Limb (tissue), 2 donors: Measurements from ENCODE around the gene NFATC2IP.
"Not testable (repeated sequence)": the region's sequence is repeated elsewhere in the genome, so short reads cannot be mapped to it uniquely, and the experiment has no call there.

Source experiments
- DNase-seq, 2 donors: peaks; one replicate each; pipeline ENCODE4 v3.0.0-alpha.2; 2016; ENCODE audit errors: extremely low spot score in 2 of 2

Gene NFATC2IP

DNA sequence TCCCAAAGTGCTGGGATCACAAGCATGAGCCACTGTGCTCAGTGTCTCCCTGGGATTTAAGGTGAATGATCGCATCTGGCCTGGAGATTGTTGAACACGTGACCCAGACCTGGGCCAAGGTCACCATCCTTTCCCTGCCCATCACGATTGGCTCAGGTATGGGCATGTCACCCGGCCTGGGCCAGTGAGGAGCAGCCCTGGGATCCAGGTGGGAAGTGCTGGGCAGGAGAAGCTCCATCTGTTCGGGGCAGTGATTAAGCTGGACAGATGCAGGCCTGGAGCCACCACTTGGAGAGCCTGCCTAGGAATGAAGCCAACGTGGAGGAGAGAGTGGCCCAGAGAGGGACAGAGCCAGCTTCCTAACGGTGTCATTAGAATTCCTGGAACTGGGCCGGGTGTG, 41.0 kb downstream of the NFATC2IP start:
- DNase-seq: no peak

DNA sequence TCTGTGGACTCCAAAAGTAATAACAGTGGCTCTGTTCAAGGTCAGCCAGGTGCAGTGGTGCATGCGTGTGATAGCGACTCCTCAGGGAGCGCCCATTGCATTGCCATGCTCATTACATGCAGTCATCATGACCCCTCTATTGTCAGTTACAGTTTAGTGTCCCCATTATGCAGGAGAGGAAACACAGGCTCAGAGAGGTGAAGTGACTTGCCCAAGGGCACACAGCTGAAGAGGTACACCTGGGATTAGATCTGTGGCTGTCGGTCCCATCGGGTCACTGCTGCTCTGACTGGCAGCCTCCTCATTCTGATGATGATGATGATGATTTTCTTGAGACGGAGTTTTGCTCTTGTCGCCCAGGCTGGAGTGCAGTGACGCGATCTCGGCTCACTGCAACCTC, 41.8 kb downstream of the NFATC2IP start:
- no peak for DNase-seq

DNA sequence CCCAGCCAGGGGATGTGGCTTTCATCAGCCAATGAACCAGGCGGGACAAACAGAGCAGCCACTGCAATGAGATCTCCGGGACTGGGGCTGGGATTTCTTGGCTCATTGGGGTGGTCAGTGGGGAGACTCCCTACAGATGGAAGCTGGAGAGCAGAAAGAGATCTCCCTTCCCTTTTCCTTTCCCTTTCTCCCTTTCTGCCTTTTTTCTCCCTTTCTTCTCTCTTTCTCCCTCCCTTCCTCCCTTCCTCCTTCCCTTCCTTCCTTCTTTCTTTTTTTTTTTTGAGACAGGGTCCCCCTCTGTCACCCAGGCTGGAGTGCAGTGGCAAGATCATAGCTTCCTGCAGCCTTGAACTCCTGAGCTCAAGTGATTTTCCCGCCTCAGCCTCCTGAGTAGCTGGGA, 48.1 kb downstream of the NFATC2IP start:
- no peak for DNase-seq

DNA sequence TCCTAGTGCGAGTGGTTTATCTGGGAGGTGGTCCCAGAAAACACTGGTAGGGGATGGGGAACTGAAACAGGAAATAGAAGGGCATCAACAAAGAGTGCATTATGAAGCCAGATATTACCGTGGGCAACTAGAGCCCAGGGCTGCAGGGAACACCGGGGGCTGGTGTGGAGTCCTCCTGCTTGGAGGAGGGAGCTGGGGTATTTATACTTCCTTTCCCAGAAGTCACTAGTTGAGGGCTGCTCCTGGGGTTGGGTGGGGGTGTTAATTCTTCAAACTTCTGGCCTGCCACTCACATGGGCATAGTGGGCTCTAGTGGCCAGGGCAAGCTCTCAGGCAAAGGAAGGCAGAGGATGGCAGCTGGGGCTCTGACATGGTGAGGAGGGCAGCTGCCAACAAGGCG, 48.8 kb downstream of the NFATC2IP start:
- DNase-seq: no peak

DNA sequence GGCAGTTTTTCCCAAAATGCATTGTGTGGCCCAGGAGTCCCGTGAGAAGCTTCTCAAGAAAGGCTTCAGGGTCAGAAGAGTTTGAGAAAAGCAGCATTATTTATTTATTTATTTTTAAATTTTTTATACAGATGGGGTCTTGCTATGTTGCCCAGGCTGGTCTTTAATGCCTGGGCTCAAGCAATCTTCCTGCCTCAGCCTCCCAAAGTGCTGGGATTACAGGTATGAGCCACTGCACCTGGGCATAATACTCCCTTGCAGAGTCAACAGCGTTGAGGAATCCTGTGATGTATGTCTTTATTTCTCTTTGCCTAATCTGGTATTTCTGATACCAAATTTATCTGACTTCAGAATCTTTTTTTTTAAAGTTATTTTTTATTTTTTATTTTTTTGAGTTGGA, 49.3 kb downstream of the NFATC2IP start:
- no peak for DNase-seq

DNA sequence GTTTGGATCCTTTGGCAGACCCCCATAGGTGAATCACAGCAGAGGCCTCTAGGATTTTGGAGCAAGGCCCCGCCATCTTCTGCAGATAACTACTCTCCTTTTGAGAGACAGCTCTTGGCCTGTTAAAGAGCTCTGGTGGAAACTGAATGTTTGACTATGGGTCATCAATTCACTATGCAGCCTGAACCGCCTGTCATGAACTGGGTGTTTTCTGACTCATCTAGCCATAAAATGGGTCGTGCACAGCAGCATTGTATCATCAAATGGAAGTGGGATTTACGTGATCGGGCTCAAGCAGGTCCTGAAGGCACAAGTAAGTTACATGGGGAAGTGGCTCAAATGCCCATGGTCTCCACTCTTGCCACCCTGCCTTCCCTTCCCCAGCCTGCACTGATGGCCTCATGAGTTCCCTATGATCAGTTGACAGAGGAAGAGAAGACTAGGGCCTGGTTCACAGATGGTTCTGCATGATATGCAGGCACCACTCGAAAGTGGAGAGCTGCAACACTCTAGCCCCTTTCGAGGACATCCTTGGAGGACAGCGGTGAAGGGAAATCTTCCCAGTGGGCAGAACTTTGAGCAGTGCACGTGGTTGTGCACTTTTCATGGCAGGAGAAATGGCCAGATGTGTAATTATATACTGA, 53.9 kb downstream of the NFATC2IP start:
- DNase-seq: not testable (repeated sequence)

DNA sequence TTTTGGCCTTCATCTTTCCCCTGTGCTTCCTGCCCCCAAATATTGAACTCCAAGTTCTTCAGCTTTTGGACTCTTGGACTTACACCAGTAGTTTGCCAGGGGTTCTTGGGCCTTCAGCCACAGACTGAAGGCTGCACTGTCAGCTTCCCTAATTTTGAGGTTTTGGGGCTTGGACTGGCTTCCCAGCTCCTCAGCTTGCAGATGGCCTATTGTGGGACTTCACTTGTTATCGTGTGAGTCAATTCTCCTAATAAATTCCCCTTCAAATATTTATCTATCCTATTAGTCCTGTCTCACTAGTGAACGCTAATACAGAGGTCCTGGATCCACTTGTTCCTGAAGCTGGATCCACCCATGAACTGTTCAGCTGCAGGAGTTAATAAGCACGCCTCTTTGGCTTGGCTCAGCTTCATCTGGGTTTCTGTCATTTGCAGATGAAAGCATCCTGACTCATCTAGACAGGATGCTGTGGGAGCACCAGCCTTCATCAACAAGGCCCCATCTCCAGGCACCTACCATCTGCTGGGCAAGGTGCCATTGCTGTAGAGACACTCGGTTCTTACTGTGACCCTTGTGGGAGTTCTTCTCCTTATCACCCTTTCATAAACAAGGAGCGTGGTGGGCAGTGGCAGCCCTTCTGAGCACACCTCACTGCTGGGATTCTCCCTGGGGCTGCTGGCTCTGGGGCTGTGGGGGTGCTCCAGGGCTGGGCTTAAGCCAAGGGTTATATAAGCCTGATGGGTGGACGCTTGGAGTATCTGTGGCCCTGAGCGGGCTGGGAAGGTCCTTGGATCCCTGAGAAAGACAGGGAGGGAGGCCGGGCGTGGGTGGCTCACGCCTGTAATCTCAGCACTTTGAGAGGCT, 57.2 kb downstream of the NFATC2IP start:
- DNase-seq: no peak

DNA sequence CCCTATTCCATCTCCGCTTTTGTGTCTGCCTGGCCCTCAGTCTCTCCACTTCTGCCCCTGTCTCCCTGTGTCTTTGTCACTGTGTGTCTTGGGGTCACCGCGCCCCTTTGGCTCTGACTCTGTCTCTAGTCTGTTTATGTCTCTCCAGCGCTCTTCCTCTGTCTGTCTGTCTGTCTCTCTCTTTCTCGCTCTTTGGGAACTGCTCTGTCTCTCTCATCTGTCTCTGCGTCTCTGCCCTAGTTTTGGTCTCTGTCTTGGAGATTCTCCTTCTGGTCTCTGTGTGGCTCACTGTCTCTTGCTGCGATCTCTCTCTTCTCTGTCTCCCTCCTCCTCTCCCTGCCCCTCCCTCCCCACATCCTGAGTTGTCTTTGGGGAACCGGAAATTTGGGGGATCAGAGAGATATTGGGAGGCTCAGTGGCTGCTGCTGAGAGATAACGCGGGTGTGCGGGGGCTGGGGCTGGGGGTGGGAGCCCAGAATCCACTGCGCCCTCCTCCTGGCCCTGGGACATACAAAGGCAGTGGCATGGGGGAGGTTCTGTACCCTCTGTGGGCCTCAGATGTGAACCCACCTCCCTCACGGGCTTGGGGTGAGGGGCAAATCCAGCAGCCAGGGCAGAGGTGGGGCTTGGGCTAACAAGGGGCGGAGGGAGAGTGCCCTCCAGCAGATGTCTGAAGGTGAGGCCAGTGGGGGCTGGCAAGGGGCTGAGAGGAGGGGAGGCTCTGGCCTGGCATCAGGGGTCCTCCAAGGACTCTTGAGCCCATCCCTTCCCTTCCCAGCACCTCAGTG, 58.5 kb downstream of the NFATC2IP start:
- DNase-seq: no peak

DNA sequence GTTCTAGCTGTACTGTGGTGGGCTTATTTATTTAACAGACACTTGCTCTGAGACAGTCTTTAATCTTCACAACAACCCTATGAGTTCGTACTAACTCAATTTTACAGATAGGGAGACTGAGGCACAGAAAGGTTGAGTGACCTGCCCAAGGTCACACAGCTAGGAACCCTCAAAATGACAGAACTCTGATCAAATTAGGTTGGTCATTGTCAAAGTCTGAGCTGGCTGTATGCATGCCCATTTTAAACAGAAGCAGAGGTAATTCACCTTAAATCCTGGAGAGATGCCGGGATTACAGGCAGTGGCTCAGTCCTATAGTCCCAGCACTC, 59.1 kb downstream of the NFATC2IP start:
- no peak for DNase-seq

DNA sequence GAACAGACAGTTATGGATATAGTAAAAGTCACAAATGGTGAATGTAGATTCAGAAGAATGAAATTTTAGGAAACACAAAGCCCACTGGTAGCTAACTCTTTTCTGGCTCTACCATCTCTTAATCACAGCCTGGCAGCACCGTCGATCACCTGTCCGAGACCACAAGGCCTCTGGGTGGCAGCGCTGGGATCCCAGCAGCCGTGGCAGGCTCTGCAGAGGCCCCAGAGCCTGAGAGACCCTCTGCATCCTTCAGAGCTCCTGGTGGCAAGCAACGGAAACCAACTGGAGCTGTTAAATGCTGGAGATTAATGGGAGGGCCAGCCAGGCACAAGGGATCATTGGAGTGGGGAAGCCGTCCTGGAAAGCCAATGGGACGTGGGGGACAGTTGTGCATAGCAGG, 60.4 kb downstream of the NFATC2IP start:
- DNase-seq: no peak

DNA sequence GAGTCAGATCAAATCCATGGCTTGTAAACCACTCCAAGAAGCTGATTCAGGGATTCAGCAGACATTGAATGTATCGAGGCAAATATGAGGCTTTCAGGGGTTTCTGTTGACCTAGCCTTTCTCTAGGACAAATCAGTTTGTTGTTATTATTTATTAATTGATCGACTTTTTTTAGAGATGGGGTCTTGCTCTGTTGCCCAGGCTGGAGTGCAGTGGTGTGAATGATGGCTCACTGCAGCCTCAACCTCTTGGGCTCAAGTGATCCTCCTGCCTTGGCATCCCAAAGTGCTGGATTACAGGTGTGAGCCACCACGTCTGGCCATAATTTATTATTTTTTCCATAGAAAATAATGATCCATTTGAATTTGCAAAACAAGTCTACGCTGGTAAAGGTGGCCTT, 61.1 kb downstream of the NFATC2IP start:
- DNase-seq: no peak

DNA sequence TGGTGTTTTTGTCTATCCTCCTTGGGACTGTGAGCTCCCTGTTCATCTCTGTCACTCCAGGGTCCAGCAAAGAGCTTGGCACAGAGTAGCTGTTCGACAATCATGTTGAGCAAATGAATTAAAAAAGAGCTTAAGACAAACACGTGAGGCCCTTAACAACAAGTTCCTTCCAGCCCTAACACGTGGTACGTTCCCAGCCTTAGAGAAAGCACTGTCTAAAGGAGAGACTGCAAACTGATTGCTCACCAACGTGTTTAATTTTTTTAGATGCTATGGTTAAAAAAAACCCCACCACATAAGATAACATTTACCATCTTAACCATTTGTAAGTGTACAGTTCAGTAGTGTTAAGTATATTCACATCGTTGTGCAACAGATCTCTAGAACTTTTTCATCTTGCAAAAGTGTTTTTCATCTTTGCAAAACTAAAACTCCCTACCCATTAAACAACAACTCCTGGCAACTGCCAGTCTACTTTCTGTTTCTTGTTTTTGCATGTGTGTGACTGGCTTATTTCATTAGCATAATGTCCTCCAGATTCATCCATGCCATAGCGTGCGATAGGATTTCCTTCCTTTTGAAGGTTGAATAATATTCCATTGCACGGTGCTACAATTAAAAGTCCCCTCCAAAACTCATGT, 62.3 kb downstream of the NFATC2IP start:
- DNase-seq: no peak

DNA sequence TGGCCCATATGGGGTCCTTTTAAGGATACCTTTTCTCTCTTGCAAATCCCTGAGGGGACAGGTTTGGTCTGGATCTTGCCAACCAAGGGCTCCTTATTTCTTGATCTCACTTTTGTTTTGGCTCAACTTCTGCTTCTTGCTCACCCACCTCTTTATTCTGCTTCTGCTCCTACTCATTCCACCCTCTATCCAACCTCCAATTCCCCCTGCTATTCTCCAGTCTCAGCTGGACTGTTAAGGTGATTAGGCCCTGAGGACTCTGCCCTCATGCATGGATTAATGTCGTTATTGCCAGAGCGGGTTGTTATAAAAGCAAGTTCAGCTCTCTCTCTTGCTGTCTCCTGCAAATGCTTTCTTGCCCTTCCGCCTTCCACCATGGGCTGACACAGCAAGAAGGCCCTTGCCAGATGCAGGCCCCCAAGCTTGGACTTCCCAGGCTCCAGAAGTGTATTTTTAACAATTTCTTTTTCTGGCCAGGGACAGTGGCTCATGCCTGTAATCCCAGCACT, 63.9 kb downstream of the NFATC2IP start:
- DNase-seq: no peak
